IMR-90 (cell line): ENCODE measurements around the gene LRRC26. TPM values are rescaled to one million over a fixed set of nuclear protein-coding genes. Genes with fewer than 3 reads are reported as not detected.
A peak's percentile ranks its signal among the peaks of the same experiment; 100 is the strongest.

ENCODE experiments used
- ATAC-seq: fragments of 200-7000 bp; cut with Tn5 transposase; 2 replicates; pipeline ENCODE4 v1.9.1; 2020; ENCODE audit warnings: low read depth, mild to moderate bottlenecking, moderate library complexity
- BruUV-seq: library from RNA; stranded (reverse); fragments of 400-500 nt; replicated peaks from 2 replicates; lab custom pipeline; 2021; lab: Mats Ljungman, UMichigan
- CTCF ChIA-PET: fragments of 300-600 bp; formaldehyde crosslinking; extraction: SDS; loops from one replicate; lab custom pipeline; 2021; ENCODE audit warnings: antibody characterized with exemption; lab: Yijun Ruan, JAX
- POLR2A ChIA-PET: fragments of 300-600 bp; sonication (Branson Sonifier 250); formaldehyde crosslinking; loops from one replicate; lab custom pipeline; 2022; ENCODE audit warnings: antibody characterized with exemption; ENCODE audit not compliant: unreplicated experiment; lab: Charles Lee
- DNase-seq: peaks from one replicate; pipeline ENCODE4 v3.0.0; 2013
- H2AFZ ChIP-seq: replicated peaks from 2 replicates; pipeline ENCODE3; 2013; ENCODE audit warnings: low read length, mild to moderate bottlenecking; ENCODE audit not compliant: poor library complexity
- H2AK5ac ChIP-seq: 2 replicates; pipeline ENCODE4 v1.6.1; 2013; ENCODE audit warnings: low read depth, low read length, inconsistent platforms
- H2AK9ac ChIP-seq: replicated peaks from 2 replicates; pipeline ENCODE3; 2013; ENCODE audit warnings: mild to moderate bottlenecking, low read depth, low read length, moderate library complexity; ENCODE audit not compliant: poor library complexity
- H2BK120ac ChIP-seq: 2 replicates; pipeline ENCODE4 v1.6.1; 2013; ENCODE audit warnings: low read depth, low read length, inconsistent platforms
- H2BK15ac ChIP-seq: 3 replicates; pipeline ENCODE4 v1.6.1; 2013; ENCODE audit warnings: low read depth, low read length, inconsistent platforms
- H2BK20ac ChIP-seq: 2 replicates; pipeline ENCODE4 v1.6.1; 2013; ENCODE audit warnings: low read depth, mild to moderate bottlenecking, inconsistent platforms, low read length, moderate library complexity
- H2BK5ac ChIP-seq: 2 replicates; pipeline ENCODE4 v1.6.1; 2013; ENCODE audit warnings: mild to moderate bottlenecking, low read depth, low read length, inconsistent platforms; ENCODE audit not compliant: poor library complexity, severe bottlenecking
- H3K14ac ChIP-seq: replicated peaks from 2 replicates; pipeline ENCODE4 v1.6.1; 2013; ENCODE audit warnings: low read depth, low read length, inconsistent platforms
- H3K18ac ChIP-seq: 2 replicates; pipeline ENCODE4 v1.6.1; 2013; ENCODE audit warnings: low read depth, low read length, control low read depth
- H3K23ac ChIP-seq: 2 replicates; pipeline ENCODE4 v1.6.1; 2013; ENCODE audit warnings: low read depth, low read length, inconsistent platforms
- H3K27ac ChIP-seq: 2 replicates; pipeline ENCODE4 v1.5.1; 2013; ENCODE audit warnings: mild to moderate bottlenecking, control low read depth, low read length; ENCODE audit not compliant: insufficient read depth
- H3K27me3 ChIP-seq: 2 replicates; pipeline ENCODE4 v1.6.1; 2013; ENCODE audit warnings: low read length; ENCODE audit not compliant: control insufficient read depth, insufficient read depth
- H3K36me3 ChIP-seq: 2 replicates; pipeline ENCODE4 v1.6.1; 2013; ENCODE audit warnings: low read length, mixed read lengths; ENCODE audit not compliant: control insufficient read depth, insufficient read depth
- H3K4ac ChIP-seq: 2 replicates; pipeline ENCODE4 v1.6.1; 2013; ENCODE audit warnings: low read depth, low read length, inconsistent platforms
- H3K4me1 ChIP-seq: 2 replicates; pipeline ENCODE4 v1.6.1; 2013; ENCODE audit warnings: low read length, mixed read lengths; ENCODE audit not compliant: control insufficient read depth, insufficient read depth
- H3K4me2 ChIP-seq: 2 replicates; pipeline ENCODE4 v1.6.1; 2013; ENCODE audit warnings: low read depth, mild to moderate bottlenecking, control low read depth, low read length, moderate library complexity
- H3K4me3 ChIP-seq: 2 replicates; pipeline ENCODE4 v1.5.1; 2013; ENCODE audit warnings: low read depth, mild to moderate bottlenecking, control low read depth, low read length, moderate library complexity; ENCODE audit not compliant: insufficient read depth
- H3K56ac ChIP-seq: 2 replicates; pipeline ENCODE4 v1.6.1; 2013; ENCODE audit warnings: low read length, inconsistent platforms; ENCODE audit not compliant: insufficient read depth; ENCODE audit errors: extremely low read depth
- H3K79me1 ChIP-seq, 2 experiments: 2 replicates each; pipeline ENCODE4 v1.6.1; 2013; ENCODE audit warnings: low read length in 2 of 2, inconsistent platforms in 1 of 2, low read depth in 1 of 2
- H3K9ac ChIP-seq: 2 replicates; pipeline ENCODE4 v1.6.1; 2013; ENCODE audit warnings: low read depth, low read length, control low read depth
- H3K9me1 ChIP-seq: 2 replicates; pipeline ENCODE4 v1.6.1; 2013; ENCODE audit warnings: low read length, inconsistent platforms; ENCODE audit not compliant: insufficient read depth
- H3K9me3 ChIP-seq: 2 replicates; pipeline ENCODE4 v1.6.1; 2013; ENCODE audit warnings: low read length; ENCODE audit not compliant: control insufficient read depth, insufficient read depth
- H4K20me1 ChIP-seq: 2 replicates; pipeline ENCODE4 v1.6.1; 2013; ENCODE audit warnings: low read length, inconsistent platforms; ENCODE audit not compliant: insufficient read depth
- H4K5ac ChIP-seq: 2 replicates; pipeline ENCODE4 v1.6.1; 2013; ENCODE audit warnings: mild to moderate bottlenecking, low read depth, low read length, control low read depth
- H4K8ac ChIP-seq, 2 experiments: 2 replicates each; pipeline ENCODE4 v1.6.1; 2013; ENCODE audit warnings: low read depth in 2 of 2, low read length in 2 of 2, control low read depth in 1 of 2, inconsistent platforms in 1 of 2
- H4K91ac ChIP-seq: 2 replicates; pipeline ENCODE4 v1.6.1; 2013; ENCODE audit warnings: low read depth, low read length, inconsistent platforms; ENCODE audit not compliant: insufficient read depth
- CEBPB ChIP-seq: IDR thresholded peaks from 2 replicates; pipeline ENCODE4 v1.6.1; 2012; ENCODE audit warnings: low read depth, low read length, improper control_type of control experiment
- CTCF ChIP-seq: conservative IDR thresholded peaks from 2 replicates; pipeline ENCODE4 v1.5.1; 2012; ENCODE audit warnings: mild to moderate bottlenecking, low read depth, low read length, improper control_type of control experiment
- RCOR1 ChIP-seq: IDR thresholded peaks from 2 replicates; pipeline ENCODE4 v1.6.1; 2012; ENCODE audit warnings: mild to moderate bottlenecking, low read length, improper control_type of control experiment; ENCODE audit not compliant: insufficient replicate concordance
- RFX5 ChIP-seq: IDR thresholded peaks from 2 replicates; pipeline ENCODE4 v1.8.0; 2012; ENCODE audit warnings: low read depth, mild to moderate bottlenecking, low read length, moderate library complexity
- USF2 ChIP-seq: fragments of 150-350 bp; IDR thresholded peaks from 2 replicates; pipeline ENCODE4 v1.6.1; 2017; ENCODE audit warnings: mild to moderate bottlenecking, antibody characterized with exemption, low read length, low read depth
- WGBS, 2 experiments: methylation state at CpG; one replicate each; pipeline versions ENCODE4 v1.1.5 to v1.1.7; 2013; ENCODE audit warnings: missing lambda C conversion rate in 2 of 2; ENCODE audit not compliant: insufficient read length in 1 of 2; ENCODE audit errors: extremely low coverage in 2 of 2; 5-methylcytosine and 5-hydroxymethylcytosine counted together
- dilution Hi-C: fragments of 300-500 bp; cut with HindIII; formaldehyde crosslinking; loops from one replicate; pipeline ENCODE4 v1.14.3; 2018; ENCODE audit warnings: low sequenced_read_pairs; ENCODE audit not compliant: unreplicated experiment
- in situ Hi-C: fragments of 300-500 bp; cut with MboI; formaldehyde crosslinking; loops from 3 replicates; pipeline ENCODE4 v1.14.3; 2019; ENCODE audit warnings: low sequenced_read_pairs, inconsistent platforms, mixed read lengths
- intact Hi-C: fragments of 100-400 bp; cut with micrococcal nuclease; formaldehyde crosslinking; loops from 2 replicates; pipeline ENCODE4 v1.10.0; 2022
- polyA plus RNA-seq, 3 experiments: library from polyadenylated mRNA; depleted of rRNA; stranded (reverse); fragments of >200 nt; gene quantifications; 2 replicates each; pipeline ENCODE4 v1.2.3, GENCODE V29; 2012; ENCODE audit warnings: low replicate concordance in 1 of 3
- total RNA-seq: library from RNA; depleted of rRNA; stranded (reverse); fragments of >200 nt; gene quantifications from 2 replicates; pipeline ENCODE4 v1.2.3, GENCODE V29; 2012

Gene LRRC26
- total and polyA plus RNA-seq, 2 of the 4 experiments (the other 2 are of a cell fraction): not detected

GRCh38 chr9:137218212-137218753, 48.4 kb upstream of the LRRC26 start:
- Histone ChIP-seq H3K4ac (no peak overlapping the region), H2BK5ac (no peak overlapping the region), H3K9ac (no peak overlapping the region), H3K56ac (no peak overlapping the region), H3K27me3 (no peaks in the 10 kb centered on the region), H3K4me1 (peaks cover 14% of the 10 kb centered on the region), H4K20me1 (no peaks in the 10 kb centered on the region), H4K91ac (no peak overlapping the region), H3K14ac (no peak overlapping the region), H2AFZ (peak overlapping the region; percentile 61), H3K18ac (no peak overlapping the region), H3K27ac (no peak overlapping the region; the same call in 1 of the 2 replicates), H2BK120ac (no peak overlapping the region), H3K9me3 (no peaks in the 10 kb centered on the region), H2BK20ac (no peak overlapping the region), H3K23ac (no peak overlapping the region), H3K36me3 (peaks cover 16% of the 10 kb centered on the region), H2BK15ac (no peak overlapping the region), H4K8ac (no peak overlapping the region; a peak in 1 of 4 replicates), H3K4me2 (no peak overlapping the region), H2AK5ac (no peak overlapping the region), H4K5ac (no peak overlapping the region), H2AK9ac (no peak overlapping the region), H3K79me1 (peaks cover 0 to 4% of the 10 kb centered on the region in 2 experiments; a peak in 1 of 4 replicates), H3K4me3 (no peak overlapping the region), H3K9me1 (peaks cover 3% of the 10 kb centered on the region; the same call in 1 of the 2 replicates)
- CTCF ChIA-PET: no interaction called here
- ATAC-seq (no peak), DNase-seq (no peak)
- WGBS, 2 experiments: 91% methylated on average over 11 of the region's 30 CpGs; no CpG with 5 or more reads in 1 of the 2 experiments
- no TSS peak for BruUV-seq
- POLR2A ChIA-PET: no interaction called here
- intact Hi-C loops (no loop called here), in situ Hi-C loops (no loop called here), dilution Hi-C loops (no loop called here)
- no peak for TF ChIP-seq RFX5
- no peak for TF ChIP-seq USF2
- no peak for TF ChIP-seq CEBPB
- TF ChIP-seq CTCF: no peak
- no peak for TF ChIP-seq RCOR1
